Activated T-cell treated with anti-CD3 and anti-CD28 coated beads, Interleukin-2, amount 50 U/mL, for 4 hours (primary cell): ENCODE results near the gene STXBP6. TPM values are rescaled to one million over a fixed set of nuclear protein-coding genes. Genes with fewer than 3 reads are reported as not detected.

Source experiments
- ATAC-seq, 2 donors: fragments of 200-7000 bp; cut with Tn5 transposase; one replicate each; pipeline ENCODE4 v1.10.0; 2021
- DNase-seq: peaks from one replicate; pipeline ENCODE4 v3.0.0-alpha.2; 2020
- H3K27me3 Mint-ChIP-seq: one replicate; pipeline ENCODE4 v1.8.0; 2021; ENCODE audit warnings: low read depth, mixed read lengths
- H3K36me3 Mint-ChIP-seq: one replicate; pipeline ENCODE4 v1.8.0; 2022; ENCODE audit warnings: mixed read lengths; ENCODE audit not compliant: insufficient read depth
- H3K4me1 Mint-ChIP-seq: one replicate; pipeline ENCODE4 v1.8.0; 2021; ENCODE audit warnings: low read depth, mixed read lengths
- H3K4me3 Mint-ChIP-seq: one replicate; pipeline ENCODE4 v1.8.0; 2021; ENCODE audit warnings: mild to moderate bottlenecking, moderate library complexity, mixed read lengths
- H3K9me3 Mint-ChIP-seq: one replicate; pipeline ENCODE4 v1.8.0; 2021; ENCODE audit warnings: mixed read lengths
- total RNA-seq, 3 donors: library from RNA; stranded (reverse); gene quantifications; one replicate each; pipeline ENCODE4 v1.2.1, GENCODE V29; 2021

STXBP6 gene
- total RNA-seq, 3 donors from 2014 or later = 0.18 TPM; not detected in 2

DNA sequence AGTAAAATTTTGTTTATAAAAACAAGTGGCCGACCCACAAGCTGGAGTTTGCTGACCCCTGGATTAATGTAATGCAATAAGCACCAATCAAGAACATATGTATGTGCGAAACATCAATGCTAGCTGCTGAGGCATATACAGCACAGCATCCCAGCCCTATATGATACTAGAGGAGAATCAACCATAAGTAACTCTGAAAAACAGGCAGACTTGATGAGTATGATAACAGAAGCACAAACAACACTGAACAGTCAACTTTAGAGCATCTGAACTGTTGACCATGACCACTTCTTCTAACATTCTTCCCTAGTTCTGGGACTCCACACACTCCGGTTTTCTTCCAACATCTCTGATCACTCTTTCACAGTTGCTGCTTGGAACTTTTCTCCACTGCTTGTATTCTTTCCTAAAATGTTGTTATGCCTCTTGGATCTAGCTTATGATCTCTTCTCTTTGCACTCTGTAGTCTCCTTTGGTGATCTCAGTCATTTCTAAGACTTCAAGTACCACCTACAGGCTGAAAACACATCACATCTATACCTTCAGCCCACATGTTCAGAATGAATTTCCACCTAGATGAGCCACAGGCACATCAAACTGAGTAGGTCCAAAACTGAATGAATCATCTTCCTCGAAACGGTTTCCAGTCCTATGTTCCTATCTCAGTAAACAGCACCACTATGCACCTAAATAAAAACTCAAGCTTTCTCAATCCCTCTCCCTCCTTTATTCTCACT lies 57.2 kb downstream of the STXBP6 start:
- H3K27me3 Mint-ChIP-seq = peaks cover 4% of the 10 kb centered on the region
- H3K9me3 Mint-ChIP-seq = no peaks in the 10 kb centered on the region
- DNase-seq (no peak), ATAC-seq (peak in 1 of 2 donors; percentile 18)
- no peaks in the 10 kb centered on the region for H3K36me3 Mint-ChIP-seq
- H3K4me1 Mint-ChIP-seq = no peaks in the 10 kb centered on the region
- no peak overlapping the region for H3K4me3 Mint-ChIP-seq

DNA sequence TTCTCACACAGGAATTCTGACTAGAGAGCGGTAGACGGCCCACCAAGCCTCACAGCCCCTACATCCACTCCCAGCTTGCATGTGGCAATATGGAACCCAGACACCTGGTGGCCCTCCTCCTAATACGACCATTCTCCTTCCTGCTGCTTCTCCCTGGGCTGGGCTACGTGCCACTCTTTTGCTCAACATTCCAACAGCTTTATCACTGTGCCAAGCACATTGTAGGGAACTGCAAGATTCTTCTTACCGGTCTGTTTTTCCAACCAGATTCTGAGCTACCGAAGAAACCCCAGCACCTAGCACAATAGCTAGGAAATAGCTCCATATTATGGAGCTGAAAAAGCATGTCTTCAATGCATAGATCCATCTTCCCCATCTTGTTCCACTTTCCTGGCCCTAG lies 58.1 kb downstream of the STXBP6 start:
- Mint-ChIP-seq H3K4me3 (no peak overlapping the region), H3K36me3 (no peaks in the 10 kb centered on the region), H3K4me1 (no peaks in the 10 kb centered on the region), H3K27me3 (peaks cover 8% of the 10 kb centered on the region), H3K9me3 (no peaks in the 10 kb centered on the region)
- ATAC-seq (no peak), DNase-seq (no peak)

DNA sequence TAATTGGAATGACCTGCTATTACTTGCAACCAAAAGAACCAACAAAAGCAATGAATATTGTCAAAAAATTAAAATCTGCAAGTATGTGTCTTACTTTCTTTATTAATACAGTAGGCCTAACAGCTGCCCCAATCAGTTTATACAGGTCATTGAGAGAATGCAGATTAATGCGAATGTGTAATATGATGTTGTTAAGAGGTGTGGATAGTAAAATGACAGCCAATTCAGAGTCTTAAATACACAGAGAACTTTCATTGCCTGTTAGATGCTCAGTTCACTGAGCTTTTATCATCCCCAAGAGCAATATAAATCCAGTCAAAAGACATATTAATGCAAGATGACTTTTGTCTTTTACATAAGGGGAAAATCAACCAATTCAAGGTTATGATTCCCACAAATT lies 58.7 kb downstream of the STXBP6 start:
- Mint-ChIP-seq H3K4me3 (no peak overlapping the region), H3K27me3 (peaks cover 8% of the 10 kb centered on the region), H3K4me1 (no peaks in the 10 kb centered on the region), H3K36me3 (no peaks in the 10 kb centered on the region), H3K9me3 (no peaks in the 10 kb centered on the region)
- no peak for DNase-seq
- no peak for ATAC-seq

DNA sequence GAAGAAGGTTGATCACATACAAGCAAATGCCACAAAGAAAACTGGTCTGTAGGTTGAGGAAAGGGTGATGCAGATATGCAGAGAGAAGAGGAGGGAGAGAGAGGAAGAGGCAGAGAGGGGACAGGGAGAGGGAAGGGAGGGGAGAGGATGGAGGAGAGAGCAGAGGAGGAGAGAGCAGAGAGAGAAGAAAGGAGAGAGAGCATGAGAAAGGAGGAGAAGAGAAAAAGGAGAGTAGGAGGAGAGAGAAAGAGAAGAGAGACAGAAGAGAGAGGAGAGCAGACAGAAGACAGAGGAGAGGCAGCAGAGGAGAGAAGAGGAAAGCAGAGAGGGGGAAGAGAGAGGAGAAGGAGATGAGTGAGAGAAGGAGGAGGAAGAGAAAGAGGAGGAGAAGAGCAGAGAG lies 59.2 kb downstream of the STXBP6 start:
- Mint-ChIP-seq H3K27me3 (peaks cover 9% of the 10 kb centered on the region), H3K4me3 (no peak overlapping the region), H3K4me1 (no peaks in the 10 kb centered on the region), H3K9me3 (no peaks in the 10 kb centered on the region), H3K36me3 (no peaks in the 10 kb centered on the region)
- DNase-seq (no peak), ATAC-seq (no peak)

DNA sequence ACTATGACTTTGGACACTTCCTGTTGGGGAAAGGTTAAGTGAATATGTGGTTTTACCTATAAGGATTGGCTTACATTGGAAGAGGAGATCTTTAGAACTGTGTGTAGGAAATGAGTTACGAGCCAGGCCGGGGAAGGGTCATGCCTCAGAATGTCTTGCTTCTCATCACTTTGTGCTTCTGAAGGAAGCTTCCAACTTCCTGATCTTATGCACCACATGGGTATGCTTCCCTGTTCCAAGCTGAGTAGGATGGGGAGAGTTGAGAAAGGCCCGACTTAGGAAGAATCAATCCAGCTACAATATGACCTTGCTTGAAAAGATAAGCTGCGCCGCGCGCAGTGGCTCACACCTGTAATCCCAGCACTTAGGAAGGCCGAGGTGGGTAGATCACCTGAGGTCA lies 59.9 kb downstream of the STXBP6 start:
- Mint-ChIP-seq H3K9me3 (no peaks in the 10 kb centered on the region), H3K27me3 (peaks cover 10% of the 10 kb centered on the region), H3K36me3 (no peaks in the 10 kb centered on the region), H3K4me3 (no peak overlapping the region), H3K4me1 (no peaks in the 10 kb centered on the region)
- DNase-seq (no peak), ATAC-seq (no peak)

DNA sequence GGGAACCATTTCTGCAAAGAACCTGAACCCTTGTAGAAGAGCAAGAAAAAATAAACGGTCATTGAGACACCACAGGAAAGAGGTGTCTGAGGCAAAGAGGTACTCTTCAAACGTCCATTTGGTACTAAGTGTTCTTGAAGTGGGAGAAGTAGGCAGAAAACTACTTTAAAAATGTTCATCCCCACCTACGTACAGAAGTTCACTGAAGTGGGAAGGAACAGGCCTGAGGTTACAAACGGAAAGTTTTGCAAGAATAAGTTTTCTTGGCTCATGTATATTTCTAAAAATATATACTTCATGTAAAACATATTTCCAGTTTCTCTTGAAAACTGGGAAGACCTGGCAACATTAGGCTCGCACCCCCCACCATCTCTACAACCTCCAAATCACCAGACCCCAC lies 61.2 kb downstream of the STXBP6 start:
- Mint-ChIP-seq H3K36me3 (no peaks in the 10 kb centered on the region), H3K4me3 (no peak overlapping the region), H3K9me3 (no peaks in the 10 kb centered on the region), H3K4me1 (no peaks in the 10 kb centered on the region), H3K27me3 (peaks cover 16% of the 10 kb centered on the region)
- no peak for ATAC-seq
- DNase-seq = no peak

DNA sequence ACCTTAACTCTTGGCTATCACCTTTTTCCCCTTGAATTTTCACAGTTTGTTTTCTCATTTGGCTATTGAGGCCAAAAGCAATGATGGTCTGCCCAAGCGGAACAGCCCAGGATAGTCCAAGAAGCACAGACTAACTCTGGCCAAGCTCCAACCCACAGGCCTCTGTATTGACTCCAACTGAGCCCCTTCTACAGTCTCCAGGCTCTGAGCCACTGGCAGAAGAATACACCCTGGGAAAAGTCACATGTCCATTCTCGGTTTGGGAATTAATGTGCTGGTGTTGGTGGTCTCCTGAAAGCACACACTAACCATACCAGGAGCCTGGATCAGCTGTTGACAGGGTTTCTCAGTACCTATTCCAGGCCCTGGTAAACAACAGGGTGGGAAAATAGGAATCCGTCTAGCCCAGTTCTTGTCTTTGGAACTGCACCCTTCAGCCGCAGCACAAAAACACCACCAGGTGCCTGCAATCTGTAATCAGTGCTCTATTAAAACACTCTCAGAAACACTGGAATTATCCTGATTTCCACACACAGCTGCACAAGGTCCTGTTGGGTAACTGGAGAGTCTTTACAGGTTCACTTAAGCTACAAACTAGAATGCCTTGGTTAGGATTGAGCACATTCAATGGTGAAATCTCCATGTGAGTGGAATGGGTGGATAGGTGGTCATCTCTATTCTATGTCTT lies 63.6 kb downstream of the STXBP6 start:
- H3K27me3 Mint-ChIP-seq = peaks cover 16% of the 10 kb centered on the region
- no peak for ATAC-seq

DNA sequence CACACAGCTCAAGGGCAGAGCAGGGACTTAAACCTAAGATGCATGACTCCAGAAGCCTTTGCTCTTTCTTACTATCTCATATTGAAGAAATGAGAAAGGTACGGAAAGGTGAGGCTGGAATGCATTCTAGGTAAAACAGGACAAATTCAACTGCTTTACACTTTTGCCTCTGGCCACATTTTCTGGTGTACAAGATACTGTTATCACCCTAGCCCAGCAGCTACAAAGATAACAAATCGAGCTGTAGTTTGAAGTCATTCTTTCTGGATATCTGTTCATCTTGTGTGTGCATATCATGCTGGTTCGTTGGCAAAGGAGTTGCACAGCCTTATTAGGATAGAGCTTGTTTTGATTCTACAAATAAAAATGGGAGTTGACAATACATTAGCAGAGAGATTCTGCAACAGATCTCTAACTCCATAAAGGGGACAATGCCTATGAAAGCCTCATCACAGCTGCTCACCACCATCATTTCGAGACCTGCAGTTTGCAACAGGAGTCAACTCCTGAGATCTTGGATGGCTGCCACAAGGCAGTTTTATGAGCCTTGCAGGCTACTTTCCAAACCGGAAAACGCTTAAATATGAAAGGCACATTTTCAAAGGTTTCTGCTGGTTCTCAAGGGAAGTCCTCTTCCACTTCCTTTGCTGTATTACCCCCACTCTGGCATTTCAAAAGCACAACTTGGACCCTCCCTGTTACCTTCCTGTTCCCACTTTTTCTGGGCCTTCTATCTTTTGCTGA lies 64.9 kb downstream of the STXBP6 start:
- H3K9me3 Mint-ChIP-seq = no peaks in the 10 kb centered on the region
- ATAC-seq = no peak
- peaks cover 19% of the 10 kb centered on the region for H3K27me3 Mint-ChIP-seq

More for the DNA sequence above, 63.6 kb downstream of the STXBP6 start:
- Mint-ChIP-seq H3K9me3 (no peaks in the 10 kb centered on the region), H3K4me1 (no peaks in the 10 kb centered on the region), H3K36me3 (no peaks in the 10 kb centered on the region), H3K4me3 (no peak overlapping the region)
- no peak for DNase-seq

DNA sequence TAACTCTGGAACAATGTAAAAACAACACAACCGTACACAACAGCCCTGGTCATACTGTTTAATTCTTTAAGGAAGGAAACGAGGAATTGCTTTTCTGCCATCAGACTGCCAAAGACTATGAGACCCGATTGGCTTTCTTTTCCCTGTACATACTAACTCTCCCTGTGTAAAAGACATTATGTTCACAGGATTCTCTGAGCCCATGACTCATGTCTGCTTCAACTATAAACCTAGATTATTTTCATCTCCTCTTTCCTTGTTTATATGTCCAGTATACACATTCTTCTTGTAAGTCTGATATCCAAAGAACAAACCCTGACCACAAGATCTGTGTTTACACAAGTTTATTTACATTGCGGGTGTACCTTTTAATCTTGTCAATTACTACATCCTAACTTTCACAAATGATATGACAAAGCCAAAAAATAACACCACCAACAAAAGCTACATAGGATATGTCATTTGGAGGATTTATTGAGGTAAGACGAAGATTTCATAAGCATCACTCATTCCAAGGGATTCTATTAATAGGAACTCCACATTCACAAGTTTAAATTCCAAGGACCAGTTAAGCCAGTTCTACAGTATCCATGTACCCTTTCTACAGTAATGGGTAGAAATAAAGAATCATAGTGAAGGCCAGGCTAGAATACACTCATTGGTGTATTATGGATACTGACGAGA lies 67.3 kb downstream of the STXBP6 start:
- Mint-ChIP-seq H3K4me1 (no peaks in the 10 kb centered on the region), H3K36me3 (no peaks in the 10 kb centered on the region), H3K4me3 (no peak overlapping the region), H3K27me3 (peaks cover 19% of the 10 kb centered on the region), H3K9me3 (no peaks in the 10 kb centered on the region)
- no peak for ATAC-seq
- DNase-seq = no peak

More for the DNA sequence above, 64.9 kb downstream of the STXBP6 start:
- Mint-ChIP-seq H3K4me3 (no peak overlapping the region), H3K4me1 (no peaks in the 10 kb centered on the region), H3K36me3 (no peaks in the 10 kb centered on the region)
- no peak for DNase-seq

DNA sequence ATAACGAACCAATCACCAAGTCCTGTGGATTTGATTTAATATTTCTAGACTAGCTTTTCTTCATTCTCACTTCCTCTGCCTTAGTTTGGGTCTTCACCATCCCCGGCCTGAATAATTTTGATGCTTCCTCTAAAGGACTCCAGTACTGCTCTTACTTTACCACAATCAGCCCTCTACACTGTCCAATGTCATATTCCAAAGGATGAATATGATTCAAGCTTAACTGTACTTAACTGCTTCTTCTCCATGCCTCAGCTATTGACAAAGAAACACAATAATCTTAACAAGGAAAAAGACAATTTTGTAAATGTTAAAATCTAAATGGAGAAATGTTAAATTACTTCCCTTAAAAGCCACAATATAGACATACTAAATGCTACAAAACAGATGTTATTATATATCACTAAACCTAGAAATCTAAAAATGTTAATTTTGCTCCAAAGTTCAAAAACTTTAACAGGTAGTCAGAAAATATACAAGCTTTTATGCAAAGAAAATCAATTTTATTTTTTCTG lies 70.2 kb downstream of the STXBP6 start:
- no peak overlapping the region for H3K4me3 Mint-ChIP-seq
- H3K27me3 Mint-ChIP-seq = peaks cover 14% of the 10 kb centered on the region
- ATAC-seq = no peak
- H3K9me3 Mint-ChIP-seq = no peaks in the 10 kb centered on the region
- H3K36me3 Mint-ChIP-seq = no peaks in the 10 kb centered on the region
- no peaks in the 10 kb centered on the region for H3K4me1 Mint-ChIP-seq
- no peak for DNase-seq

DNA sequence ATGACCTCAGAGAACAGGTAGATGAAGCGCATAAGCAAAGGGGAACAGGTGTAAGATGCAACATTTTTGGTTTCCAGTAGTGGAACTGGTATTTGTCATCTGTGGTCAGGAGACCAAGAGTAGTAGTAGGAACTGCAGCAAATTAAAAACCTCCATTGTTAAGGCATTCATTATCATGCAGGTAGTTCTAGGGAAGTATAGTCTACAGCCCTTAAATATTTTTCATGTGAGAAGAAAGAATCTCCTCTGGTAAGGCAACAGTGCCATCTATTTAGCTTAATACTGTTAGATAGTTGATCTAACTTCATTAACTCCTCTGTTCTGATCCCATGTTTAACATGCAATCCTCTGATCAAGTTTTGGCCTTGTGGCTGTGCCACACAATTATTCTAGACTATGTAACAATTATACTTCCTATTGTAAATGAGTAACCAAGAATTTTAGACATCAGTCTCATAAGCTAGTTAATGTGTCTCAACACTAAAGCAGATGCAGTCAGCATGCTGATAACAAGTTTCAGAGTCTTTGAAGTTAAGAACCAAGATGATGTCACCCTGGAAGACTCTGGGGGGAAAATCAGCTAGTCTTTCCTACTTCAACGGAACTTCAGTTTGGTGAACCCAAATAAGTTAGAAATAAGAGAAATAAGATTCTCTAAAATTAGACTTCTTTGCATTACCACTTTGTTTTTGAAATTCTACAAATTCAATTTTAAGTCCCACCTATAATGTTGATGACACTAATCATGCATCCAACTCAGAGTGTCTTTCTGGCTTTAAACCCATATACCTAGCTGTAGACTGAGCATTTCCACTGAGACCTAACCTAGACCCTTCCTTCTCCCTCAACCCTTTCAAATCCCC lies 70.9 kb downstream of the STXBP6 start:
- no peaks in the 10 kb centered on the region for H3K4me1 Mint-ChIP-seq
- H3K9me3 Mint-ChIP-seq = no peaks in the 10 kb centered on the region
- DNase-seq (no peak), ATAC-seq (no peak)
- no peaks in the 10 kb centered on the region for H3K36me3 Mint-ChIP-seq
- H3K4me3 Mint-ChIP-seq = no peak overlapping the region
- peaks cover 10% of the 10 kb centered on the region for H3K27me3 Mint-ChIP-seq

DNA sequence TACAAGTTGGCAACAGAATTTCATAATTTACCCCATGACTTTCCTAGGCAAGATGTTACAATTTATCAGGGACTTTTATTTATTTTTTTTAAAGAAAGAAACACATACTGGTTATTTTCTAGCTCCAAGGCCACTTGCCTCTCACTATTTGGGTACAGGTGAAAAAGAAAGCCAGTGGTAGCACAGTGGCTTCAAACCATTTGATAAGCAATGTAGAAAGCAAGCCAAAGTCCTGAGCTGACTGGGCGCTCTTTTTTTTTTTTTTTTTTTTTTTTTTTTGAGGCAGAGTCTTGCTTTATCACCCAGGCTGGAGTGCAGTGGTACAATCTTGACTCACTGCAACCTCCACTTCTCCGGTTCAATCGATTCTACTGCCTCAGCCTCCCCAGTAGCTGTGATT lies 73.3 kb downstream of the STXBP6 start:
- no peaks in the 10 kb centered on the region for H3K4me1 Mint-ChIP-seq
- no peaks in the 10 kb centered on the region for H3K36me3 Mint-ChIP-seq
- no peak overlapping the region for H3K4me3 Mint-ChIP-seq
- DNase-seq (no peak), ATAC-seq (no peak)
- H3K27me3 Mint-ChIP-seq = peaks cover 10% of the 10 kb centered on the region
- no peaks in the 10 kb centered on the region for H3K9me3 Mint-ChIP-seq

DNA sequence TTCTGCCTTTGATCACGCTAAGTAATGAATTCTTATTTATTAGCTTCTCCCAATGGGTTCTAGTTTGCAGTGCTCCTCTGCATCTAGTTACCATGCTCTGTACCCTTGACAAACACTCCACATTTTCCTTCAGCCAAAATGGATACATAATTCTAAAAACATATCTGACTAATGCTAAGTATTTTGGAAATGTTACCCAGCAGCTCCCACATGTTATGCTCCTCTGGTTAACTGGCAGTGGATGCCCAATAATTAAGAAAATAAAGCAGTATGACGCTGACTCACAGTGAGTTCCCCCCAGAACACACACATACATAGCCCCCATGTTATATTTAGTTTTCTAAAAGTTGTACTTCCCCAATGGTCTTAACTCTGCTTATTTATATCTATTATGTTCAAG lies 74.6 kb downstream of the STXBP6 start:
- Mint-ChIP-seq H3K9me3 (no peaks in the 10 kb centered on the region), H3K4me3 (no peak overlapping the region), H3K36me3 (no peaks in the 10 kb centered on the region), H3K4me1 (no peaks in the 10 kb centered on the region), H3K27me3 (peaks cover 7% of the 10 kb centered on the region)
- no peak for DNase-seq
- ATAC-seq = no peak
